ENCODE data around the gene ARHGAP1.

ARHGAP1 gene

GRCh38 chr11:46706886-46707285, 6.5 kb upstream of the ARHGAP1 start:
- Histone ChIP-seq H3K27ac (ENCODE audit: low read depth, low read length) (no peak overlapping the region), H3K27me3 (ENCODE audit: insufficient read depth, low read length) (no peaks in the 10 kb centered on the region), H3K9me3 (ENCODE audit: insufficient read depth, low read depth, low read length) (no peaks in the 10 kb centered on the region), H3K4me3 (ENCODE audit: low read length) (no peak overlapping the region), H3K9ac (ENCODE audit: low read depth, low read length) (no peak overlapping the region), H3K4me1 (ENCODE audit: insufficient read depth, low read length) (peaks cover under 1% of the 10 kb centered on the region; the same call in 1 of the 2 replicates), H3K36me3 (ENCODE audit: insufficient read depth, low read length) (peaks cover 54% of the 10 kb centered on the region)
- WGBS: 93% methylated on average over 7 of the region's 7 CpGs

GRCh38 chr11:46705070-46705688, 4.8 kb upstream of the ARHGAP1 start:
- peaks cover 5% of the 10 kb centered on the region; the same call in 1 of the 2 replicates for H3K4me1 ChIP-seq (ENCODE audit: insufficient read depth, low read length)
- H3K9me3 ChIP-seq (ENCODE audit: insufficient read depth, low read depth, low read length): no peaks in the 10 kb centered on the region
- H3K4me3 ChIP-seq (ENCODE audit: low read length): no peak overlapping the region
- no peak overlapping the region for H3K9ac ChIP-seq (ENCODE audit: low read depth, low read length)
- no peak overlapping the region for H3K27ac ChIP-seq (ENCODE audit: low read depth, low read length)
- no peaks in the 10 kb centered on the region for H3K27me3 ChIP-seq (ENCODE audit: insufficient read depth, low read length)
- WGBS: 95% methylated on average over 31 of the region's 31 CpGs
- peaks cover 55% of the 10 kb centered on the region for H3K36me3 ChIP-seq (ENCODE audit: insufficient read depth, low read length)

GRCh38 chr11:46701078-46701654, 747 bp upstream of the ARHGAP1 start:
- H3K4me1 ChIP-seq (ENCODE audit: insufficient read depth, low read length): peaks cover 5% of the 10 kb centered on the region; the same call in 1 of the 2 replicates
- peak overlapping the region; percentile 73 for H3K4me3 ChIP-seq (ENCODE audit: low read length)
- H3K27ac ChIP-seq (ENCODE audit: low read depth, low read length): peak overlapping the region; percentile 95
- H3K27me3 ChIP-seq (ENCODE audit: insufficient read depth, low read length): no peaks in the 10 kb centered on the region
- H3K9me3 ChIP-seq (ENCODE audit: insufficient read depth, low read depth, low read length): no peaks in the 10 kb centered on the region
- H3K36me3 ChIP-seq (ENCODE audit: insufficient read depth, low read length): peaks cover 42% of the 10 kb centered on the region
- H3K9ac ChIP-seq (ENCODE audit: low read depth, low read length): peak overlapping the region; percentile 95
- under 1% methylated on average over 29 of the region's 29 CpGs for WGBS

GRCh38 chr11:46698597-46698996, 1.8 kb downstream of the ARHGAP1 start:
- Histone ChIP-seq H3K9me3 (ENCODE audit: insufficient read depth, low read depth, low read length) (no peaks in the 10 kb centered on the region), H3K4me3 (ENCODE audit: low read length) (no peak overlapping the region), H3K9ac (ENCODE audit: low read depth, low read length) (no peak overlapping the region), H3K27ac (ENCODE audit: low read depth, low read length) (no peak overlapping the region), H3K36me3 (ENCODE audit: insufficient read depth, low read length) (peaks cover 39% of the 10 kb centered on the region), H3K27me3 (ENCODE audit: insufficient read depth, low read length) (no peaks in the 10 kb centered on the region), H3K4me1 (ENCODE audit: insufficient read depth, low read length) (peaks cover 5% of the 10 kb centered on the region; the same call in 1 of the 2 replicates)
- WGBS: 85% methylated on average over 1 of the region's 1 CpG

- H3K9ac ChIP-seq (ENCODE audit: low read depth, low read length): 0 out of 2 replicates have a peak overlapping the region, but pooled peaks have one; percentile 5
- no peaks in the 10 kb centered on the region for H3K27me3 ChIP-seq (ENCODE audit: insufficient read depth, low read length)
- WGBS: 74% methylated on average over 2 of the region's 2 CpGs
- H3K9me3 ChIP-seq (ENCODE audit: insufficient read depth, low read depth, low read length): no peaks in the 10 kb centered on the region
- H3K27ac ChIP-seq (ENCODE audit: low read depth, low read length): no peak overlapping the region
- no peak overlapping the region for H3K4me3 ChIP-seq (ENCODE audit: low read length)
- H3K36me3 ChIP-seq (ENCODE audit: insufficient read depth, low read length): peaks cover 31% of the 10 kb centered on the region
- H3K4me1 ChIP-seq (ENCODE audit: insufficient read depth, low read length): peaks cover 5% of the 10 kb centered on the region; the same call in 1 of the 2 replicates
Observed at GRCh38 chr11:46697723-46698122, 2.7 kb downstream of the ARHGAP1 start.

GRCh38 chr11:46697303-46697702, 3.1 kb downstream of the ARHGAP1 start:
- Histone ChIP-seq H3K27ac (ENCODE audit: low read depth, low read length) (no peak overlapping the region), H3K9ac (ENCODE audit: low read depth, low read length) (0 out of 2 replicates have a peak overlapping the region, but pooled peaks have one; percentile 10), H3K4me1 (ENCODE audit: insufficient read depth, low read length) (peaks cover 5% of the 10 kb centered on the region; the same call in 1 of the 2 replicates), H3K9me3 (ENCODE audit: insufficient read depth, low read depth, low read length) (no peaks in the 10 kb centered on the region), H3K4me3 (ENCODE audit: low read length) (no peak overlapping the region), H3K27me3 (ENCODE audit: insufficient read depth, low read length) (no peaks in the 10 kb centered on the region), H3K36me3 (ENCODE audit: insufficient read depth, low read length) (peaks cover 27% of the 10 kb centered on the region)
- WGBS: 81% methylated on average over 3 of the region's 3 CpGs

GRCh38 chr11:46696212-46696558, 4.2 kb downstream of the ARHGAP1 start:
- Histone ChIP-seq H3K9me3 (ENCODE audit: insufficient read depth, low read depth, low read length) (no peaks in the 10 kb centered on the region), H3K27ac (ENCODE audit: low read depth, low read length) (no peak overlapping the region), H3K36me3 (ENCODE audit: insufficient read depth, low read length) (peaks cover 25% of the 10 kb centered on the region), H3K4me1 (ENCODE audit: insufficient read depth, low read length) (no peaks in the 10 kb centered on the region), H3K9ac (ENCODE audit: low read depth, low read length) (no peak overlapping the region), H3K27me3 (ENCODE audit: insufficient read depth, low read length) (no peaks in the 10 kb centered on the region), H3K4me3 (ENCODE audit: low read length) (no peak overlapping the region)
- WGBS: 95% methylated on average over 11 of the region's 11 CpGs

GRCh38 chr11:46695345-46696211, 4.8 kb downstream of the ARHGAP1 start:
- Histone ChIP-seq H3K36me3 (ENCODE audit: insufficient read depth, low read length) (peaks cover 25% of the 10 kb centered on the region), H3K27ac (ENCODE audit: low read depth, low read length) (no peak overlapping the region), H3K4me1 (ENCODE audit: insufficient read depth, low read length) (no peaks in the 10 kb centered on the region), H3K9ac (ENCODE audit: low read depth, low read length) (no peak overlapping the region), H3K9me3 (ENCODE audit: insufficient read depth, low read depth, low read length) (no peaks in the 10 kb centered on the region), H3K4me3 (ENCODE audit: low read length) (no peak overlapping the region), H3K27me3 (ENCODE audit: insufficient read depth, low read length) (no peaks in the 10 kb centered on the region)
- WGBS: 94% methylated on average over 12 of the region's 12 CpGs

- H3K4me1 ChIP-seq (ENCODE audit: insufficient read depth, low read length): no peaks in the 10 kb centered on the region
- H3K4me3 ChIP-seq (ENCODE audit: low read length): no peak overlapping the region
- H3K9me3 ChIP-seq (ENCODE audit: insufficient read depth, low read depth, low read length): no peaks in the 10 kb centered on the region
- 94% methylated on average over 7 of the region's 7 CpGs for WGBS
- no peak overlapping the region for H3K9ac ChIP-seq (ENCODE audit: low read depth, low read length)
- H3K27me3 ChIP-seq (ENCODE audit: insufficient read depth, low read length): no peaks in the 10 kb centered on the region
- H3K36me3 ChIP-seq (ENCODE audit: insufficient read depth, low read length): peaks cover 25% of the 10 kb centered on the region
- no peak overlapping the region for H3K27ac ChIP-seq (ENCODE audit: low read depth, low read length)
Observed at GRCh38 chr11:46694607-46695006, 5.8 kb downstream of the ARHGAP1 start.

GRCh38 chr11:46694072-46694471, 6.3 kb downstream of the ARHGAP1 start:
- WGBS: 95% methylated on average over 6 of the region's 6 CpGs
- Histone ChIP-seq H3K27me3 (ENCODE audit: insufficient read depth, low read length) (no peaks in the 10 kb centered on the region), H3K4me1 (ENCODE audit: insufficient read depth, low read length) (no peaks in the 10 kb centered on the region), H3K27ac (ENCODE audit: low read depth, low read length) (no peak overlapping the region), H3K4me3 (ENCODE audit: low read length) (no peak overlapping the region), H3K9ac (ENCODE audit: low read depth, low read length) (no peak overlapping the region), H3K9me3 (ENCODE audit: insufficient read depth, low read depth, low read length) (no peaks in the 10 kb centered on the region), H3K36me3 (ENCODE audit: insufficient read depth, low read length) (peaks cover 27% of the 10 kb centered on the region)

- WGBS: 96% methylated on average over 2 of the region's 2 CpGs
- H3K4me3 ChIP-seq (ENCODE audit: low read length): no peak overlapping the region
- no peaks in the 10 kb centered on the region for H3K4me1 ChIP-seq (ENCODE audit: insufficient read depth, low read length)
- H3K9me3 ChIP-seq (ENCODE audit: insufficient read depth, low read depth, low read length): no peaks in the 10 kb centered on the region
- H3K36me3 ChIP-seq (ENCODE audit: insufficient read depth, low read length): peaks cover 27% of the 10 kb centered on the region
- no peaks in the 10 kb centered on the region for H3K27me3 ChIP-seq (ENCODE audit: insufficient read depth, low read length)
- H3K9ac ChIP-seq (ENCODE audit: low read depth, low read length): no peak overlapping the region
- no peak overlapping the region for H3K27ac ChIP-seq (ENCODE audit: low read depth, low read length)
Observed at GRCh38 chr11:46693597-46694012, 6.8 kb downstream of the ARHGAP1 start.
